Stomach (tissue), 19 donors: ENCODE measurements around the gene JAML. TPM values are rescaled to one million over a fixed set of nuclear protein-coding genes. Genes with fewer than 3 reads are reported as not detected.

ENCODE experiments used
- DNase-seq, 2 donors: peaks; one replicate each; pipeline versions ENCODE4 v3.0.0 to v3.0.0-alpha.2; 2013 to 2019
- H3K27ac ChIP-seq, 5 donors: fragments of 200-600 bp in 4 of 5; sonication (generic) in 4 of 5; one replicate each; pipeline ENCODE4 v1.5.1; 2013 to 2019; ENCODE audit warnings: mild to moderate bottlenecking in 1 of 5, moderate library complexity in 1 of 5
- H3K27me3 ChIP-seq, 3 donors: fragments of 200-600 bp; sonication (generic); one replicate each; pipeline ENCODE4 v1.5.1; 2017 to 2019; ENCODE audit warnings: mixed run types in 1 of 3
- H3K36me3 ChIP-seq, 4 donors: fragments of 200-600 bp; sonication (generic); 1 replicate in 3 of 4; 2 replicates in 1 of 4; pipeline ENCODE4 v1.5.1; 2016 to 2019
- H3K4me1 ChIP-seq, 4 donors: fragments of 200-600 bp; sonication (generic); one replicate each; pipeline ENCODE4 v1.5.1; 2016 to 2019
- H3K4me3 ChIP-seq, 4 donors: fragments of 200-600 bp; sonication (generic) in 3 of 4; one replicate each; pipeline ENCODE4 v1.5.1; 2016 to 2019; ENCODE audit warnings: mild to moderate bottlenecking in 1 of 4
- H3K9me3 ChIP-seq, 4 donors: fragments of 200-600 bp; sonication (generic); one replicate each; pipeline ENCODE4 v1.5.1; 2016 to 2019
- EP300 ChIP-seq: sonication (generic); formaldehyde crosslinking; IDR thresholded peaks from one replicate; pipeline ENCODE4 v1.6.1; 2017; ENCODE audit warnings: antibody characterized with exemption
- POLR2A ChIP-seq, 4 donors: fragments of 450-650 bp; IDR thresholded peaks; one replicate each; pipeline ENCODE4 v1.6.1; 2016; ENCODE audit warnings: antibody characterized with exemption in 4 of 4, control low read depth in 2 of 4, mild to moderate bottlenecking in 1 of 4, moderate library complexity in 1 of 4
- POLR2AphosphoS5 ChIP-seq, 3 donors: sonication (generic); formaldehyde crosslinking; IDR thresholded peaks; one replicate each; pipeline ENCODE4 v1.6.1; 2016; ENCODE audit warnings: antibody characterized with exemption in 3 of 3
- WGBS, 5 donors: extraction: QIAGEN DNeasy Blood & Tissue Kit in 3 of 5; methylation state at CpG; one replicate each; pipeline versions ENCODE4 v1.1.5 to v1.1.7; 2013 to 2018; 5-methylcytosine and 5-hydroxymethylcytosine counted together
- intact Hi-C: fragments of 100-400 bp; cut with DNase I; formaldehyde crosslinking; loops from one replicate; pipeline ENCODE4 v1.15.1; 2023; ENCODE audit warnings: low total_unique reads
- long read RNA-seq, 10 donors: transcript quantifications; one replicate each; lab custom pipeline, GENCODE V29; 2026
- polyA plus RNA-seq, 3 donors: library from polyadenylated mRNA; stranded (reverse); fragments of 200-250 nt; gene quantifications; one replicate each; pipeline ENCODE4 v1.2.3, GENCODE V29; 2013
- total RNA-seq, 5 donors: library from RNA; depleted of rRNA; stranded (reverse); fragments of >200 nt; gene quantifications; one replicate each; pipeline versions ENCODE4 v1.1.0 to v1.2.3, GENCODE V29; 2014 to 2016
- TF ChIP-seq, protein P1 (sequence below), 7 experiments: fragments of 450-650 bp in 4 of 7; fragments of 200-600 bp in 3 of 7; sonication (generic) in 3 of 7; IDR thresholded peaks; one replicate each; pipeline ENCODE4 v1.5.1; 2016 to 2019; ENCODE audit warnings: antibody characterized with exemption in 7 of 7, control low read depth in 2 of 7, mild to moderate bottlenecking in 1 of 7
- donor health status: healthy with polysubstance abuse.
- donor health status: Bipolar disorder and iron deficiency.
- donor health status: healthy.

JAML gene, protein sequence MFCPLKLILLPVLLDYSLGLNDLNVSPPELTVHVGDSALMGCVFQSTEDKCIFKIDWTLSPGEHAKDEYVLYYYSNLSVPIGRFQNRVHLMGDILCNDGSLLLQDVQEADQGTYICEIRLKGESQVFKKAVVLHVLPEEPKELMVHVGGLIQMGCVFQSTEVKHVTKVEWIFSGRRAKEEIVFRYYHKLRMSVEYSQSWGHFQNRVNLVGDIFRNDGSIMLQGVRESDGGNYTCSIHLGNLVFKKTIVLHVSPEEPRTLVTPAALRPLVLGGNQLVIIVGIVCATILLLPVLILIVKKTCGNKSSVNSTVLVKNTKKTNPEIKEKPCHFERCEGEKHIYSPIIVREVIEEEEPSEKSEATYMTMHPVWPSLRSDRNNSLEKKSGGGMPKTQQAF
- total RNA-seq (10 to 100 TPM in 4 of 5 donors, 1 to 10 TPM in 1; 9.2 to 35.0 (median 21.4) TPM), polyA plus RNA-seq (10 to 100 TPM in 1 of 3 donors, 1 to 10 TPM in 2; 3.7 to 14.5 (median 4.6) TPM)
- long read RNA-seq, donor 1, partial matches to known transcripts, result 0 of 1 reads
- long read RNA-seq, donor 1, other reads (novel, unspliced or antisense), result 0 of 1 reads
- long read RNA-seq, donor 2, partial matches to known transcripts, result 0 of 8 reads
- long read RNA-seq, donor 2, other reads (novel, unspliced or antisense), result 0 of 8 reads
- long read RNA-seq, donor 3, result 0 reads
- long read RNA-seq, donor 4, result 0 reads
- long read RNA-seq, donor 5, result 0 reads
- long read RNA-seq, donor 6, partial matches to known transcripts, result 0 of 5 reads
- long read RNA-seq, donor 6, other reads (novel, unspliced or antisense), result 0 of 5 reads
- long read RNA-seq, donor 7, partial matches to known transcripts, result 0 of 2 reads
- long read RNA-seq, donor 7, other reads (novel, unspliced or antisense), result 0 of 2 reads
- long read RNA-seq, donor 8, partial matches to known transcripts, result 0 of 2 reads
- long read RNA-seq, donor 8, other reads (novel, unspliced or antisense), result 0 of 2 reads
- long read RNA-seq, donor 9, result 0 reads
- long read RNA-seq, donor 10, partial matches to known transcripts, result 0 of 4 reads
- long read RNA-seq, donor 10, other reads (novel, unspliced or antisense), result 0 of 4 reads

DNA sequence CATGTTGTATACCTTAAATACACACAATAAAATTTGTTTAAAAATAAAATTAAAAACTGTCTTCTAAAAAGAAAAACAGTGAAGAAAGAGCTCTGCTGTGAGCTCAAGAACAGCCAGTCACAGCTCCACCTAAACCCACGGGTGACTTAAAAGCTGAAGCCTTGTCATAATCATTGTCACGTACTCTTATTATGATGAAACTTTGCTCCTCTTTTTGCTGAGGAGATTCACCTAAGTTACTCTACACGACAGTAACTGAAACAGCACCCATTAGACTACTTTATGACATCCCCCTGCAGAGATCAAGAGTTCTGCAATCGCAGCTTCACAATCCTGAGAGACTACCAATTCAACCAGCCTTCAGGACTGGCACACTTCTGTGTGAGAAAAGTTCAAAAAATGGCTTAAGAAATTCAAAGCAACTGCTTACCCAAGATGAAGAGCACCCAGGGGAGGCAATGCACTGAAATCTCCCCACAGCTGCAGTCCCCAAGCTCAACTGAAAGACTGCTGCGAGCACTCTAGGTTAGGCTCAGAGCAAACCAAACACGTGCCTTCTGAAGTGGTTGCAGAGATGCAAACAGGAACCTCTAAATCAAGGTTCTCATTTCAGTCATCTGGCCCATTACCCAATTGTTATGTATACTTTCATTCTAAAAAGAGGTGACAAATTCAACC lies at the start of gene JAML:
JAML (minus strand) TSS at position 501 of the 678 bp plus-strand sequence. CDS start 10,145 bp downstream, outside the sequence.
- peak within 1 kb of the TSS; percentile 5 to 69 (median 43) for H3K27ac ChIP-seq
- intact Hi-C loops, result no loop called here
- H3K9me3 ChIP-seq, result no peaks in the 10 kb centered on the region
- H3K4me3 ChIP-seq, result peak within 1 kb of the TSS; percentile 0 to 31 (median 24)
- peaks cover 0 to 15% (median 0%) of the 10 kb centered on the region in 3 donors for H3K27me3 ChIP-seq
- H3K36me3 ChIP-seq, result peaks cover 0 to 15% (median 4%) of the 10 kb centered on the region in 4 donors
- 70 to 77% (median 71%) methylated on average over 6 of the region's 6 CpGs for WGBS, 5 donors
- DNase-seq, result peak; percentile 29 to 69
- peaks cover 0 to 27% (median 0%) of the 10 kb centered on the region in 4 donors for H3K4me1 ChIP-seq
- TF ChIP-seq POLR2AphosphoS5 (IDR thresholded peaks at IDR 0.05) (peak in 2 of 3 donors; percentile 14 to 39), EP300 (no peak)
- TF ChIP-seq, protein P1, sequence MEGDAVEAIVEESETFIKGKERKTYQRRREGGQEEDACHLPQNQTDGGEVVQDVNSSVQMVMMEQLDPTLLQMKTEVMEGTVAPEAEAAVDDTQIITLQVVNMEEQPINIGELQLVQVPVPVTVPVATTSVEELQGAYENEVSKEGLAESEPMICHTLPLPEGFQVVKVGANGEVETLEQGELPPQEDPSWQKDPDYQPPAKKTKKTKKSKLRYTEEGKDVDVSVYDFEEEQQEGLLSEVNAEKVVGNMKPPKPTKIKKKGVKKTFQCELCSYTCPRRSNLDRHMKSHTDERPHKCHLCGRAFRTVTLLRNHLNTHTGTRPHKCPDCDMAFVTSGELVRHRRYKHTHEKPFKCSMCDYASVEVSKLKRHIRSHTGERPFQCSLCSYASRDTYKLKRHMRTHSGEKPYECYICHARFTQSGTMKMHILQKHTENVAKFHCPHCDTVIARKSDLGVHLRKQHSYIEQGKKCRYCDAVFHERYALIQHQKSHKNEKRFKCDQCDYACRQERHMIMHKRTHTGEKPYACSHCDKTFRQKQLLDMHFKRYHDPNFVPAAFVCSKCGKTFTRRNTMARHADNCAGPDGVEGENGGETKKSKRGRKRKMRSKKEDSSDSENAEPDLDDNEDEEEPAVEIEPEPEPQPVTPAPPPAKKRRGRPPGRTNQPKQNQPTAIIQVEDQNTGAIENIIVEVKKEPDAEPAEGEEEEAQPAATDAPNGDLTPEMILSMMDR (IDR thresholded peaks at IDR 0.05), result no peak

DNA sequence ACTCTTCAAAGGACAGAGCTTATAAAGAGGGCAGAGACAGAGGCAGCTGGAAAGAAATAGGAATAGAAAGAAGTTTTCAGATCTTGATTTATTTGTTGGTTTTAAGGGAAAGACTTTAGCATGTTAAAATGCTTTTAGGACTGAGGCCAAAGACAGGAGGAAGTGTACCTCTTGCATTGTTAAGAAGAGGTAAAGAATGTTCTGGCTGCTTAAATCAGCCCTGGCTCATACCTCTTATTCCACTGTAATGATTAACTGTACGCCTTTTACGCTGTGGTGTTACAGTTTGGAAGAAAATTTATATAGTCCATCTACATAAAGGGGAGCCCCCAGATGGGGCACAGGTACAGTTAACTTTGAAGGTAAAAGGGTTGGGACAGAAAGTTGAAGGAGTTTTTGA lies 49.4 kb upstream of the JAML start:
- no peaks in the 10 kb centered on the region for H3K36me3 ChIP-seq
- H3K4me1 ChIP-seq, result peaks cover 5 to 45% (median 28%) of the 10 kb centered on the region in 4 donors
- TF ChIP-seq POLR2A (IDR thresholded peaks at IDR 0.05), result no peak
- TF ChIP-seq POLR2AphosphoS5 (IDR thresholded peaks at IDR 0.05), result peak in 1 of 3 donors; percentile 55
- H3K27me3 ChIP-seq, result peaks cover 0 to 14% (median 0%) of the 10 kb centered on the region in 3 donors
- WGBS, 5 donors, result 26 to 38% (median 34%) methylated on average over 2 of the region's 2 CpGs
- no peak overlapping the region for H3K4me3 ChIP-seq
- H3K9me3 ChIP-seq, result no peaks in the 10 kb centered on the region
- intact Hi-C loops, result no loop called here
- H3K27ac ChIP-seq, result peak overlapping the region; percentile 67 to 86 (median 73)
- peak in 1 of 2 donors; percentile 37 for DNase-seq

DNA sequence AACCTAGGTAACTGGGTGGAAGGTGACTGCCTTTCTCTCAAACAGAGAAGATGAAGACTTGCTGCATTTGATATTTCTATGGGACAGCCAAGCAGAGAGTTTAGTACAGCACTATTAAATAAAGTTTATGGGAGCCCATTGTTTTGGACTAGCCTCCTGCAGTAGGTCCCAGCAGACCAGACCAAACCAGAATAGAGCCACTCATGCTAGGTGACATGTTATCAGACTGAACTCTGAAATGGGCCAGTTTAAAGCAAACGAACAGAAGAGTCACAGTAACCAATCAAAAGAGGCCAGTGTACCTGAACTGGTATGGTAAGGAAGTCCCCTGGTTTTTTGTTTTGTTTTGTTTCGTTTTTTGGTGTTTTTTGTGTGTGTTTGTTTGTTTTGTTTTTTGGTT lies 47.2 kb upstream of the JAML start:
- Histone ChIP-seq H3K4me1 (peaks cover 5 to 36% (median 27%) of the 10 kb centered on the region in 4 donors), H3K9me3 (no peaks in the 10 kb centered on the region), H3K27ac (peak overlapping the region; percentile 37 to 69 (median 59)), H3K4me3 (no peak overlapping the region), H3K27me3 (peaks cover 0 to 14% (median 0%) of the 10 kb centered on the region in 3 donors), H3K36me3 (no peaks in the 10 kb centered on the region)
- DNase-seq, result no peak
- no peak for TF ChIP-seq POLR2A (IDR thresholded peaks at IDR 0.05)
- TF ChIP-seq POLR2AphosphoS5 (IDR thresholded peaks at IDR 0.05), result peak in 1 of 3 donors; percentile 25
- TF ChIP-seq, protein P1 (IDR thresholded peaks at IDR 0.05), result no peak
- TF ChIP-seq EP300, result no peak
- WGBS, 5 donors, result 22 to 40% (median 27%) methylated on average over 2 of the region's 2 CpGs
- intact Hi-C loops, result no loop called here

DNA sequence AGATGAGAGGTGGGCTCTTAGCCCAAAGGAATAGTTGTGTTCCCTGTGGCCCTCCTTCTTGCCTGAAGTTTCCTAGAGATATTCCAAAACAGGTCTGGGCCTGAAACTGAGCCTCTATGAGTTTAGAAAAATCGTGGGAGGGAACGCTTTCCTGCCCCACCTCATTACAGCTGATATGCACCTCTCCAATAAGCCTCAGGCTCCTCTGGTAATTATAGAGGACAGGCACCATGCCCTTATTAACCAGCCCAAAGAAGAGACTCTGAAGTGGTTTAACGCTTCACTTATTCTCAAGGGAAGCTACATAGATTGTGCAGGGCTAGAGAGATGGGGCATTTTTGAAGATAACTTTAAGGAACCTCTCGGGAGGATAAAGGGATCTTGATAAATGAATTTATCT lies 42.7 kb upstream of the JAML start:
- Histone ChIP-seq H3K36me3 (no peaks in the 10 kb centered on the region), H3K27me3 (peaks cover 0 to 23% (median 0%) of the 10 kb centered on the region in 3 donors), H3K27ac (peak overlapping the region in 1 of 5 donors; percentile 91), H3K4me3 (no peak overlapping the region), H3K9me3 (no peaks in the 10 kb centered on the region), H3K4me1 (peaks cover 0 to 21% (median 9%) of the 10 kb centered on the region in 4 donors)
- no peak for DNase-seq
- 53 to 83% (median 75%) methylated on average over 4 of the region's 4 CpGs for WGBS, 5 donors
- no peak for TF ChIP-seq EP300
- TF ChIP-seq, protein P1 (IDR thresholded peaks at IDR 0.05), result no peak
- TF ChIP-seq POLR2AphosphoS5 (IDR thresholded peaks at IDR 0.05), result no peak
- no peak for TF ChIP-seq POLR2A (IDR thresholded peaks at IDR 0.05)
- intact Hi-C loops, result no loop called here
